ENCODE data around the gene DGKZ. TPM values are rescaled to one million over a fixed set of nuclear protein-coding genes. Genes with fewer than 3 reads are reported as not detected.

The DGKZ gene
- total and polyA plus RNA-seq, 2 experiments from 2014 or later = 45.1 to 170 TPM

DNA sequence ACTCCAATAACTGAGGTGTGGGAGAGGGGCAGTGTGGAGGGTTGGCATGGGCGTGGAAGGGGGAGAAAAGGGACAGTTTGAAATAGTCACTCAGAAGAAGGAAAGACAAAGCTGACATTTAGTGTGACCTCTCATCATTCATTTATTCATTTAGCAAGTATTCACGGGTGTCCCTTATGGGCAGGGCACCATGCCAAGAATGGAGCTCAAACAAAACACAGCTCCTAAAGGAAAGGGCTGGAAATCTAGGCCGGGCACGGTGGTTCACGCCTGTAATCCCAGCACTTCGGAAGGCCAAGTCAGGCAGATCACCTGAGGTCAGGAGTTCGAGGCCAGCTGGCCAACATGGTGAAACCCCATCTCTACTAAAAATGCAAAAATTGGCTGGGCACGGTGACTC is 19.4 kb upstream of the DGKZ start:
- peaks cover 6% of the 10 kb centered on the region; the same call in 1 of the 2 replicates for H3F3A ChIP-seq (replicated peaks; ENCODE audit: low read depth)
- Mint-ChIP-seq H3K27me3 (ENCODE audit: insufficient read depth, low read depth, poor library complexity) (peaks cover 39% of the 10 kb centered on the region), H3K27ac (no peak overlapping the region), H3K4me3 (no peak overlapping the region), H3K36me3 (ENCODE audit: low read depth) (peaks cover 4% of the 10 kb centered on the region; the same call in 2 of the 3 replicates), H3K4me1 (peaks cover 28% of the 10 kb centered on the region), H3K9me3 (no peaks in the 10 kb centered on the region)
- no peak overlapping the region for H3K4me3 ChIP-seq
- no peak overlapping the region for H3K4me2 ChIP-seq
- H4K20me1 ChIP-seq (replicated peaks; ENCODE audit: insufficient read depth) = no peaks in the 10 kb centered on the region
- H3K9me2 ChIP-seq (ENCODE audit: insufficient read depth) = no peaks in the 10 kb centered on the region
- peaks cover 37% of the 10 kb centered on the region for H3K27me3 ChIP-seq (ENCODE audit: insufficient read depth)
- peaks cover 21% of the 10 kb centered on the region for H3K4me1 ChIP-seq (ENCODE audit: insufficient read depth)
- H3K27ac ChIP-seq (ENCODE audit: low read depth) = no peak overlapping the region
- H2AFZ ChIP-seq = no peak overlapping the region
- DNase-seq (ENCODE audit: low spot score) (no peak), ATAC-seq (no peak)
- no peaks in the 10 kb centered on the region for H3K79me2 ChIP-seq (replicated peaks; ENCODE audit: insufficient read depth)
- H3K36me3 ChIP-seq (ENCODE audit: insufficient read depth) = no peaks in the 10 kb centered on the region; the same call in 1 of the 2 replicates
- TF ChIP-seq EZH2phosphoT487 (IDR thresholded peaks at IDR 0.05; ENCODE audit: unreplicated experiment) (no peak), CREB1 (CRISPR knock-in tag; IDR thresholded peaks at IDR 0.05; ENCODE audit: low read depth) (no peak), EZH2 (IDR thresholded peaks at IDR 0.05; ENCODE audit: low read depth, unreplicated experiment) (no peak), POLR2AphosphoS5 (IDR thresholded peaks at IDR 0.05; ENCODE audit: low read depth) (no peak), JUNB (IDR thresholded peaks at IDR 0.05; ENCODE audit: unreplicated experiment) (no peak), ZNF114 (CRISPR knock-in tag; IDR thresholded peaks at IDR 0.05) (no peak), STAT1 (IDR thresholded peaks at IDR 0.05; ENCODE audit: unreplicated experiment) (no peak), NANOG (IDR thresholded peaks at IDR 0.05; ENCODE audit: borderline replicate concordance) (no peak), ZNF331 (CRISPR knock-in tag; IDR thresholded peaks at IDR 0.05; ENCODE audit: low read depth) (no peak)
- TF ChIP-seq, protein P1, sequence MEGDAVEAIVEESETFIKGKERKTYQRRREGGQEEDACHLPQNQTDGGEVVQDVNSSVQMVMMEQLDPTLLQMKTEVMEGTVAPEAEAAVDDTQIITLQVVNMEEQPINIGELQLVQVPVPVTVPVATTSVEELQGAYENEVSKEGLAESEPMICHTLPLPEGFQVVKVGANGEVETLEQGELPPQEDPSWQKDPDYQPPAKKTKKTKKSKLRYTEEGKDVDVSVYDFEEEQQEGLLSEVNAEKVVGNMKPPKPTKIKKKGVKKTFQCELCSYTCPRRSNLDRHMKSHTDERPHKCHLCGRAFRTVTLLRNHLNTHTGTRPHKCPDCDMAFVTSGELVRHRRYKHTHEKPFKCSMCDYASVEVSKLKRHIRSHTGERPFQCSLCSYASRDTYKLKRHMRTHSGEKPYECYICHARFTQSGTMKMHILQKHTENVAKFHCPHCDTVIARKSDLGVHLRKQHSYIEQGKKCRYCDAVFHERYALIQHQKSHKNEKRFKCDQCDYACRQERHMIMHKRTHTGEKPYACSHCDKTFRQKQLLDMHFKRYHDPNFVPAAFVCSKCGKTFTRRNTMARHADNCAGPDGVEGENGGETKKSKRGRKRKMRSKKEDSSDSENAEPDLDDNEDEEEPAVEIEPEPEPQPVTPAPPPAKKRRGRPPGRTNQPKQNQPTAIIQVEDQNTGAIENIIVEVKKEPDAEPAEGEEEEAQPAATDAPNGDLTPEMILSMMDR (conservative IDR thresholded peaks at IDR 0.05; ENCODE audit: low read depth in 2 of 2) = no peak
- TF ChIP-seq, protein P2, sequence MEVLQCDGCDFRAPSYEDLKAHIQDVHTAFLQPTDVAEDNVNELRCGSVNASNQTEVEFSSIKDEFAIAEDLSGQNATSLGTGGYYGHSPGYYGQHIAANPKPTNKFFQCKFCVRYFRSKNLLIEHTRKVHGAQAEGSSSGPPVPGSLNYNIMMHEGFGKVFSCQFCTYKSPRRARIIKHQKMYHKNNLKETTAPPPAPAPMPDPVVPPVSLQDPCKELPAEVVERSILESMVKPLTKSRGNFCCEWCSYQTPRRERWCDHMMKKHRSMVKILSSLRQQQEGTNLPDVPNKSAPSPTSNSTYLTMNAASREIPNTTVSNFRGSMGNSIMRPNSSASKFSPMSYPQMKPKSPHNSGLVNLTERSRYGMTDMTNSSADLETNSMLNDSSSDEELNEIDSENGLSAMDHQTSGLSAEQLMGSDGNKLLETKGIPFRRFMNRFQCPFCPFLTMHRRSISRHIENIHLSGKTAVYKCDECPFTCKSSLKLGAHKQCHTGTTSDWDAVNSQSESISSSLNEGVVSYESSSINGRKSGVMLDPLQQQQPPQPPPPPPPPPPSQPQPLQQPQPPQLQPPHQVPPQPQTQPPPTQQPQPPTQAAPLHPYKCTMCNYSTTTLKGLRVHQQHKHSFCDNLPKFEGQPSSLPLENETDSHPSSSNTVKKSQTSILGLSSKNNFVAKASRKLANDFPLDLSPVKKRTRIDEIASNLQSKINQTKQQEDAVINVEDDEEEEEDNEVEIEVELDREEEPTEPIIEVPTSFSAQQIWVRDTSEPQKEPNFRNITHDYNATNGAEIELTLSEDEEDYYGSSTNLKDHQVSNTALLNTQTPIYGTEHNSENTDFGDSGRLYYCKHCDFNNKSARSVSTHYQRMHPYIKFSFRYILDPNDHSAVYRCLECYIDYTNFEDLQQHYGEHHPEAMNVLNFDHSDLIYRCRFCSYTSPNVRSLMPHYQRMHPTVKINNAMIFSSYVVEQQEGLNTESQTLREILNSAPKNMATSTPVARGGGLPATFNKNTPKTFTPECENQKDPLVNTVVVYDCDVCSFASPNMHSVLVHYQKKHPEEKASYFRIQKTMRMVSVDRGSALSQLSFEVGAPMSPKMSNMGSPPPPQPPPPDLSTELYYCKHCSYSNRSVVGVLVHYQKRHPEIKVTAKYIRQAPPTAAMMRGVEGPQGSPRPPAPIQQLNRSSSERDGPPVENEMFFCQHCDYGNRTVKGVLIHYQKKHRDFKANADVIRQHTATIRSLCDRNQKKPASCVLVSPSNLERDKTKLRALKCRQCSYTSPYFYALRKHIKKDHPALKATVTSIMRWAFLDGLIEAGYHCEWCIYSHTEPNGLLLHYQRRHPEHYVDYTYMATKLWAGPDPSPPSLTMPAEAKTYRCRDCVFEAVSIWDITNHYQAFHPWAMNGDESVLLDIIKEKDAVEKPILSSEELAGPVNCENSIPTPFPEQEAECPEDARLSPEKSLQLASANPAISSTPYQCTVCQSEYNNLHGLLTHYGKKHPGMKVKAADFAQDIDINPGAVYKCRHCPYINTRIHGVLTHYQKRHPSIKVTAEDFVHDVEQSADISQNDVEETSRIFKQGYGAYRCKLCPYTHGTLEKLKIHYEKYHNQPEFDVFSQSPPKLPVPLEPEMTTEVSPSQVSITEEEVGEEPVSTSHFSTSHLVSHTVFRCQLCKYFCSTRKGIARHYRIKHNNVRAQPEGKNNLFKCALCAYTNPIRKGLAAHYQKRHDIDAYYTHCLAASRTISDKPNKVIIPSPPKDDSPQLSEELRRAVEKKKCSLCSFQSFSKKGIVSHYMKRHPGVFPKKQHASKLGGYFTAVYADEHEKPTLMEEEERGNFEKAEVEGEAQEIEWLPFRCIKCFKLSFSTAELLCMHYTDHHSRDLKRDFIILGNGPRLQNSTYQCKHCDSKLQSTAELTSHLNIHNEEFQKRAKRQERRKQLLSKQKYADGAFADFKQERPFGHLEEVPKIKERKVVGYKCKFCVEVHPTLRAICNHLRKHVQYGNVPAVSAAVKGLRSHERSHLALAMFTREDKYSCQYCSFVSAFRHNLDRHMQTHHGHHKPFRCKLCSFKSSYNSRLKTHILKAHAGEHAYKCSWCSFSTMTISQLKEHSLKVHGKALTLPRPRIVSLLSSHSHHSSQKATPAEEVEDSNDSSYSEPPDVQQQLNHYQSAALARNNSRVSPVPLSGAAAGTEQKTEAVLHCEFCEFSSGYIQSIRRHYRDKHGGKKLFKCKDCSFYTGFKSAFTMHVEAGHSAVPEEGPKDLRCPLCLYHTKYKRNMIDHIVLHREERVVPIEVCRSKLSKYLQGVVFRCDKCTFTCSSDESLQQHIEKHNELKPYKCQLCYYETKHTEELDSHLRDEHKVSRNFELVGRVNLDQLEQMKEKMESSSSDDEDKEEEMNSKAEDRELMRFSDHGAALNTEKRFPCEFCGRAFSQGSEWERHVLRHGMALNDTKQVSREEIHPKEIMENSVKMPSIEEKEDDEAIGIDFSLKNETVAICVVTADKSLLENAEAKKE (CRISPR knock-in tag; IDR thresholded peaks at IDR 0.05) = no peak
- TF ChIP-seq, protein P3, sequence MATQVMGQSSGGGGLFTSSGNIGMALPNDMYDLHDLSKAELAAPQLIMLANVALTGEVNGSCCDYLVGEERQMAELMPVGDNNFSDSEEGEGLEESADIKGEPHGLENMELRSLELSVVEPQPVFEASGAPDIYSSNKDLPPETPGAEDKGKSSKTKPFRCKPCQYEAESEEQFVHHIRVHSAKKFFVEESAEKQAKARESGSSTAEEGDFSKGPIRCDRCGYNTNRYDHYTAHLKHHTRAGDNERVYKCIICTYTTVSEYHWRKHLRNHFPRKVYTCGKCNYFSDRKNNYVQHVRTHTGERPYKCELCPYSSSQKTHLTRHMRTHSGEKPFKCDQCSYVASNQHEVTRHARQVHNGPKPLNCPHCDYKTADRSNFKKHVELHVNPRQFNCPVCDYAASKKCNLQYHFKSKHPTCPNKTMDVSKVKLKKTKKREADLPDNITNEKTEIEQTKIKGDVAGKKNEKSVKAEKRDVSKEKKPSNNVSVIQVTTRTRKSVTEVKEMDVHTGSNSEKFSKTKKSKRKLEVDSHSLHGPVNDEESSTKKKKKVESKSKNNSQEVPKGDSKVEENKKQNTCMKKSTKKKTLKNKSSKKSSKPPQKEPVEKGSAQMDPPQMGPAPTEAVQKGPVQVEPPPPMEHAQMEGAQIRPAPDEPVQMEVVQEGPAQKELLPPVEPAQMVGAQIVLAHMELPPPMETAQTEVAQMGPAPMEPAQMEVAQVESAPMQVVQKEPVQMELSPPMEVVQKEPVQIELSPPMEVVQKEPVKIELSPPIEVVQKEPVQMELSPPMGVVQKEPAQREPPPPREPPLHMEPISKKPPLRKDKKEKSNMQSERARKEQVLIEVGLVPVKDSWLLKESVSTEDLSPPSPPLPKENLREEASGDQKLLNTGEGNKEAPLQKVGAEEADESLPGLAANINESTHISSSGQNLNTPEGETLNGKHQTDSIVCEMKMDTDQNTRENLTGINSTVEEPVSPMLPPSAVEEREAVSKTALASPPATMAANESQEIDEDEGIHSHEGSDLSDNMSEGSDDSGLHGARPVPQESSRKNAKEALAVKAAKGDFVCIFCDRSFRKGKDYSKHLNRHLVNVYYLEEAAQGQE (IDR thresholded peaks at IDR 0.05; ENCODE audit: unreplicated experiment) = no peak
- TF ChIP-seq, protein P4, sequence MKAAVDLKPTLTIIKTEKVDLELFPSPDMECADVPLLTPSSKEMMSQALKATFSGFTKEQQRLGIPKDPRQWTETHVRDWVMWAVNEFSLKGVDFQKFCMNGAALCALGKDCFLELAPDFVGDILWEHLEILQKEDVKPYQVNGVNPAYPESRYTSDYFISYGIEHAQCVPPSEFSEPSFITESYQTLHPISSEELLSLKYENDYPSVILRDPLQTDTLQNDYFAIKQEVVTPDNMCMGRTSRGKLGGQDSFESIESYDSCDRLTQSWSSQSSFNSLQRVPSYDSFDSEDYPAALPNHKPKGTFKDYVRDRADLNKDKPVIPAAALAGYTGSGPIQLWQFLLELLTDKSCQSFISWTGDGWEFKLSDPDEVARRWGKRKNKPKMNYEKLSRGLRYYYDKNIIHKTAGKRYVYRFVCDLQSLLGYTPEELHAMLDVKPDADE (IDR thresholded peaks at IDR 0.05) = no peak

Measured in GM23338 (cell line).